HepG2 (cell line): ENCODE measurements around the gene SLC19A1. TPM values are rescaled to one million over a fixed set of nuclear protein-coding genes. Genes with fewer than 3 reads are reported as not detected.

Source experiments
- CCDC6 ChIP-seq: sonication (generic); formaldehyde crosslinking; IDR thresholded peaks from 2 replicates; pipeline ENCODE4 v1.8.1; 2022; ENCODE audit warnings: mild to moderate bottlenecking, missing genetic modification reagents, moderate library complexity
- CHD2 ChIP-seq: IDR thresholded peaks from 2 replicates; pipeline ENCODE4 v1.6.1; 2011; ENCODE audit warnings: low read depth, low read length, improper control_type of control experiment
- DNMT1 ChIP-seq: sonication (generic); formaldehyde crosslinking; IDR thresholded peaks from 2 replicates; pipeline ENCODE4 v1.5.1; 2020; ENCODE audit warnings: mild to moderate bottlenecking, missing genetic modification reagents
- DPF2 ChIP-seq: sonication (generic); formaldehyde crosslinking; IDR thresholded peaks from 2 replicates; pipeline ENCODE4 v1.4.0; 2020; ENCODE audit warnings: mild to moderate bottlenecking, low read depth, missing genetic modification reagents, borderline replicate concordance
- MBNL3 ChIP-seq: fragments of 250-450 bp; sonication (Bioruptor Pico); conservative IDR thresholded peaks from 2 replicates; pipeline ENCODE4 v1.8.0; 2022; ENCODE audit warnings: mild to moderate bottlenecking, inconsistent platforms
- MIER2 ChIP-seq: IDR thresholded peaks from 2 replicates; pipeline ENCODE4 v1.6.1; 2016; ENCODE audit warnings: missing biosample characterization, missing genetic modification reagents
- MTA1 ChIP-seq: sonication (generic); formaldehyde crosslinking; IDR thresholded peaks from 2 replicates; pipeline ENCODE4 v1.4.0; 2020; ENCODE audit warnings: missing genetic modification reagents, mild to moderate bottlenecking, borderline replicate concordance
- NFIB ChIP-seq: sonication (generic); formaldehyde crosslinking; IDR thresholded peaks from 2 replicates; pipeline ENCODE4 v1.9.0; 2021; ENCODE audit warnings: missing genetic modification reagents, mild to moderate bottlenecking, borderline replicate concordance
- NKX3-1 ChIP-seq: sonication (generic); formaldehyde crosslinking; IDR thresholded peaks from 2 replicates; pipeline ENCODE4 v1.5.0; 2020; ENCODE audit warnings: missing genetic modification reagents
- ZBTB7A ChIP-seq: sonication (generic); formaldehyde crosslinking; IDR thresholded peaks from 2 replicates; pipeline ENCODE4 v1.8.0; 2022; ENCODE audit warnings: mild to moderate bottlenecking, missing genetic modification reagents
- ZKSCAN1 ChIP-seq: fragments of 150-350 bp; IDR thresholded peaks from 2 replicates; pipeline ENCODE4 v1.6.1; 2014; ENCODE audit warnings: low read length
- ZNF329 ChIP-seq: sonication (generic); formaldehyde crosslinking; IDR thresholded peaks from 2 replicates; pipeline ENCODE4 v1.9.0; 2021; ENCODE audit warnings: low read depth, mild to moderate bottlenecking, missing genetic modification reagents
- ZNF430 ChIP-seq: sonication (generic); formaldehyde crosslinking; IDR thresholded peaks from 2 replicates; pipeline ENCODE4 v1.9.0; 2021; ENCODE audit warnings: mild to moderate bottlenecking, missing genetic modification reagents
- ZNF549 ChIP-seq: sonication (generic); formaldehyde crosslinking; IDR thresholded peaks from 2 replicates; pipeline ENCODE4 v1.5.0; 2020; ENCODE audit warnings: missing genetic modification reagents
- ZNF790 ChIP-seq: sonication (generic); formaldehyde crosslinking; IDR thresholded peaks from 2 replicates; pipeline ENCODE4 v1.8.0; 2022; ENCODE audit warnings: missing genetic modification reagents, mild to moderate bottlenecking, borderline replicate concordance
- polyA plus RNA-seq, 8 experiments: library from polyadenylated mRNA; depleted of rRNA in 3 of 8; stranded (reverse) in 7 of 8; unstranded in 1 of 8; fragments of >200 nt; fragmentation: Illumina TruSeq in 4 of 8; extraction: Trizol in 4 of 8; gene quantifications; 2 replicates each; pipeline versions ENCODE4 v1.2.1 to v1.2.3, GENCODE V29; 2011 to 2016; ENCODE audit warnings: low read depth in 4 of 8, missing spikeins in 1 of 8, mixed read lengths in 1 of 8; ENCODE audit not compliant: insufficient read depth in 1 of 8
- total RNA-seq, 5 experiments: library from RNA; depleted of rRNA; stranded (reverse); fragments of >200 nt; fragmentation: Illumina TruSeq; extraction: Trizol; gene quantifications; 2 replicates each; pipeline ENCODE4 v1.2.3, GENCODE V29; 2016; ENCODE audit warnings: low read depth in 1 of 5
- TF ChIP-seq, protein P1 (sequence below): sonication (generic); formaldehyde crosslinking; IDR thresholded peaks from 2 replicates; pipeline ENCODE4 v1.4.0; 2020; ENCODE audit warnings: mild to moderate bottlenecking, missing genetic modification reagents, borderline replicate concordance
- TF ChIP-seq, protein P2 (sequence below): sonication (generic); formaldehyde crosslinking; IDR thresholded peaks from 2 replicates; pipeline ENCODE4 v1.4.0; 2020; ENCODE audit warnings: mild to moderate bottlenecking, missing genetic modification reagents

SLC19A1 gene
- total and polyA plus RNA-seq, 2 of the 13 experiments (the other 11 are each of a cell fraction or from before 2014, with no cell fraction given): 21.8 to 23.0 TPM

DNA sequence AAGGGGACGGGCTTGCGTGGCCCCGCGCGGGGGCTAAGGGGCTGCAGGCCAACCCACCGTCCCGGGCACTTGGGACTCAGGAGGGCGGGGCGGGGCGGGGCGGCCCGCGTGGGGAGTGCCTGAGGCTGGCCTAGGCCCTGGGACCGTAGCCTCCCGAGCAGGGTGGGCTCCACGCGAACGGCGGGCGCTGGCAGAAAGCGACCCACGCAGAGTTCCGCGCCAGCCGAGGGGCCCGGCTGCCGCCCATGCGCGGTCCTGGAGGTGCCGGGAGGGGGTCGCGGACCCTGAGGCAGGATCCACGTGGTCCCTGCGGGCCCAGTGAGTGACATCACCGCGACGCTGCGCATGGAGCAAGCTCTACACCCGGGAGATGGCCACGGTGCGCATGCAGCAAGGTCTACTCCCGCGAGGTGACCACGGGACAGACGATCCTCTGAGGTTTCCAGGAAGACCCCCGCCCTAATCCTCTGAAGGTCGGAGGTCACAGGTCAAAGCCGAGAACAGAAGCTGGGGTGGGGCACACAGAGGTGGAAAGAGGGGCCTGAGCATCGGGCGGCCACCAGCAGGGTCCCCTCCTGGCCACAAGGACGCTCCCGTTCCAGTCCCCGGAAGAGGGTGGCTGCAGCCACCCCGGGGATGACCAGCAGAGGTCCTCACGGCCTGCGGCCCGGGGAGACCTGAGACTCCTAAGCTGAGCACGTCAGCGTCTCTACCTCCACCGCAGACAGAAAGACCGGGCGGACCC is 13.5 kb upstream of the SLC19A1 start (continued):
- TF ChIP-seq, protein P1, sequence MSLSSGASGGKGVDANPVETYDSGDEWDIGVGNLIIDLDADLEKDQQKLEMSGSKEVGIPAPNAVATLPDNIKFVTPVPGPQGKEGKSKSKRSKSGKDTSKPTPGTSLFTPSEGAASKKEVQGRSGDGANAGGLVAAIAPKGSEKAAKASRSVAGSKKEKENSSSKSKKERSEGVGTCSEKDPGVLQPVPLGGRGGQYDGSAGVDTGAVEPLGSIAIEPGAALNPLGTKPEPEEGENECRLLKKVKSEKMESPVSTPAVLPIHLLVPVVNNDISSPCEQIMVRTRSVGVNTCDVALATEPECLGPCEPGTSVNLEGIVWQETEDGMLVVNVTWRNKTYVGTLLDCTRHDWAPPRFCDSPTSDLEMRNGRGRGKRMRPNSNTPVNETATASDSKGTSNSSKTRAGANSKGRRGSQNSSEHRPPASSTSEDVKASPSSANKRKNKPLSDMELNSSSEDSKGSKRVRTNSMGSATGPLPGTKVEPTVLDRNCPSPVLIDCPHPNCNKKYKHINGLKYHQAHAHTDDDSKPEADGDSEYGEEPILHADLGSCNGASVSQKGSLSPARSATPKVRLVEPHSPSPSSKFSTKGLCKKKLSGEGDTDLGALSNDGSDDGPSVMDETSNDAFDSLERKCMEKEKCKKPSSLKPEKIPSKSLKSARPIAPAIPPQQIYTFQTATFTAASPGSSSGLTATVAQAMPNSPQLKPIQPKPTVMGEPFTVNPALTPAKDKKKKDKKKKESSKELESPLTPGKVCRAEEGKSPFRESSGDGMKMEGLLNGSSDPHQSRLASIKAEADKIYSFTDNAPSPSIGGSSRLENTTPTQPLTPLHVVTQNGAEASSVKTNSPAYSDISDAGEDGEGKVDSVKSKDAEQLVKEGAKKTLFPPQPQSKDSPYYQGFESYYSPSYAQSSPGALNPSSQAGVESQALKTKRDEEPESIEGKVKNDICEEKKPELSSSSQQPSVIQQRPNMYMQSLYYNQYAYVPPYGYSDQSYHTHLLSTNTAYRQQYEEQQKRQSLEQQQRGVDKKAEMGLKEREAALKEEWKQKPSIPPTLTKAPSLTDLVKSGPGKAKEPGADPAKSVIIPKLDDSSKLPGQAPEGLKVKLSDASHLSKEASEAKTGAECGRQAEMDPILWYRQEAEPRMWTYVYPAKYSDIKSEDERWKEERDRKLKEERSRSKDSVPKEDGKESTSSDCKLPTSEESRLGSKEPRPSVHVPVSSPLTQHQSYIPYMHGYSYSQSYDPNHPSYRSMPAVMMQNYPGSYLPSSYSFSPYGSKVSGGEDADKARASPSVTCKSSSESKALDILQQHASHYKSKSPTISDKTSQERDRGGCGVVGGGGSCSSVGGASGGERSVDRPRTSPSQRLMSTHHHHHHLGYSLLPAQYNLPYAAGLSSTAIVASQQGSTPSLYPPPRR: no peak; the same call in 1 of the 2 replicates
- TF ChIP-seq ZNF329 (CRISPR knock-in tag) (no peak), ZNF549 (CRISPR knock-in tag) (no peak), NKX3-1 (peak; percentile 54; the same call in 1 of the 2 replicates), MTA1 (CRISPR knock-in tag) (peak; percentile 55; the same call in 1 of the 2 replicates), ZKSCAN1 (no peak), CCDC6 (peak; percentile 55; the same call in 1 of the 2 replicates), DNMT1 (CRISPR knock-in tag) (0 out of 2 replicates have a peak, but pooled peaks have one; percentile 68), MIER2 (CRISPR knock-in tag) (peak; percentile 36; the same call in 1 of the 2 replicates), CHD2 (no peak; the same call in 1 of the 2 replicates), MBNL3 (no peak), DPF2 (no peak), ZBTB7A (CRISPR knock-in tag) (peak; percentile 98), NFIB (CRISPR knock-in tag) (no peak), ZNF430 (CRISPR knock-in tag) (peak; percentile 87), ZNF790 (CRISPR knock-in tag) (0 out of 2 replicates have a peak, but pooled peaks have one; percentile 31)
- TF ChIP-seq, protein P2, sequence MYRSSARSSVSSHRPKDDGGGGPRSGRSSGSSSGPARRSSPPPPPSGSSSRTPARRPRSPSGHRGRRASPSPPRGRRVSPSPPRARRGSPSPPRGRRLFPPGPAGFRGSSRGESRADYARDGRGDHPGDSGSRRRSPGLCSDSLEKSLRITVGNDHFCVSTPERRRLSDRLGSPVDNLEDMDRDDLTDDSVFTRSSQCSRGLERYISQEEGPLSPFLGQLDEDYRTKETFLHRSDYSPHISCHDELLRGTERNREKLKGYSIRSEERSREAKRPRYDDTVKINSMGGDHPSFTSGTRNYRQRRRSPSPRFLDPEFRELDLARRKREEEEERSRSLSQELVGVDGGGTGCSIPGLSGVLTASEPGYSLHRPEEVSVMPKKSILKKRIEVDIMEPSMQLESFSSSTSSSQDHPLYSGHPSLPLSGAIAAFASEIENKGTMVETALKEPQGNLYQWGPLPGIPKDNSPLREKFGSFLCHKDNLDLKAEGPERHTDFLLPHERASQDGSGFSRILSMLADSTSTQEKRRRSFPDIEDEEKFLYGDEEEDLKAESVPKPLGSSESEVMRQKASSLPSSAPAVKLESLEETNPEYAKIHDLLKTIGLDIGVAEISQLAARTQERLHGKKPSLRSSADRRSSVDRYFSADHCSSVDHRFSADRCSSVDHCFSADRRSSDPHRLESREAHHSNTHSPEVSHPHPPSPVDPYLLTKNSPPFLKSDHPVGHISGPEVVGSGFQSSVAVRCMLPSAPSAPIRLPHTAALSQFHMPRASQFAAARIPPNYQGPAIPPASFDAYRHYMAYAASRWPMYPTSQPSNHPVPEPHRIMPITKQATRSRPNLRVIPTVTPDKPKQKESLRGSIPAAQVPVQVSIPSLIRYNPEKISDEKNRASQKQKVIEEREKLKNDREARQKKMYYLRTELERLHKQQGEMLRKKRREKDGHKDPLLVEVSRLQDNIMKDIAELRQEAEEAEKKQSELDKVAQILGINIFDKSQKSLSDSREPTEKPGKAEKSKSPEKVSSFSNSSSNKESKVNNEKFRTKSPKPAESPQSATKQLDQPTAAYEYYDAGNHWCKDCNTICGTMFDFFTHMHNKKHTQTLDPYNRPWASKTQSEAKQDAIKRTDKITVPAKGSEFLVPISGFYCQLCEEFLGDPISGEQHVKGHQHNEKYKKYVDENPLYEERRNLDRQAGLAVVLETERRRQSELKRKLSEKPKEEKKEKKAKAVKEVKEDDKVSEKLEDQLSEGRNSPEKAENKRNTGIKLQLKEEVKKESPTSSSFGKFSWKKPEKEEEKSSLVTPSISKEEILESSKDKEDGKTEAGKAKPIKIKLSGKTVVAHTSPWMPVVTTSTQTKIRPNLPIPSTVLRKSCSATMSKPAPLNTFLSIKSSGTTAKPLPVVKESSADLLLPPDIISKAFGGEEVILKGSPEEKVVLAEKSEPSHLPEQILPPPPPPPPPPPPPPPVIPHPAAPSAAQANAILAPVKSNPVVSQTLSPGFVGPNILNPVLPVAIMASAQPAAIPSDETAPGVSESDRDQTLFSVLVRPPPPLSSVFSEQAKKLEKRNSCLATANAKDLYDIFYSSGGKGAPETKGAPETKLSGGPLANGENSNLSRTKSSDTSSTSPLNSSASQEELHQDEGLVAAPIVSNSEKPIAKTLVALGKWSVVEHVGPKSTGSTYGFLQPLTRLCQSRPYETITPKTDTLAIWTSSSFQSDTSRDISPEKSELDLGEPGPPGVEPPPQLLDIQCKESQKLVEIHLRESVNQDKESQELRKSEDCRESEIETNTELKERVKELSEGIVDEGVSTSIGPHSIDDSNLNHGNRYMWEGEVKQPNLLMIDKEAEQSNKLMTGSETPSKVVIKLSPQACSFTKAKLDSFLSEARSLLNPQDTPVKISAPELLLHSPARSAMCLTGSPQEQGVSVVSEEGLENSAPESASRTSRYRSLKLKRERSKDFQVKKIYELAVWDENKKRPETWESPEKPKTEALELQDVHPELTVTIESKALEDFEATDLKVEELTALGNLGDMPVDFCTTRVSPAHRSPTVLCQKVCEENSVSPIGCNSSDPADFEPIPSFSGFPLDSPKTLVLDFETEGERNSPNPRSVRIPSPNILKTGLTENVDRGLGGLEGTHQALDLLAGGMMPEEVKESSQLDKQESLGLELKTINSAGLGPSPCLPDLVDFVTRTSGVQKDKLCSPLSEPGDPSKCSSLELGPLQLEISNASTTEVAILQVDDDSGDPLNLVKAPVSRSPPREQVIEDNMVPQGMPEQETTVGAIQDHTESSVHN (CRISPR knock-in tag): 0 out of 2 replicates have a peak, but pooled peaks have one; percentile 42
